CD8-positive, alpha-beta memory T cell (primary cell): ENCODE measurements around the gene ATXN1. TPM values are rescaled to one million over a fixed set of nuclear protein-coding genes. Genes with fewer than 3 reads are reported as not detected.

Experiments
- CTCF ChIA-PET: fragments of 350-600 bp; sonication (Branson Sonifier 250); formaldehyde crosslinking; loops from one replicate; lab custom pipeline; 2021; ENCODE audit warnings: antibody characterized with exemption; lab: Charles Lee
- POLR2A ChIA-PET: fragments of 350-600 bp; sonication (Branson Sonifier 250); formaldehyde crosslinking; loops from one replicate; lab custom pipeline; 2021; ENCODE audit warnings: antibody characterized with exemption; lab: Charles Lee
- DNase-seq, 5 donors: peaks; one replicate each; pipeline versions ENCODE4 v3.0.0 to v3.0.0-alpha.2; 2020 to 2022; ENCODE audit warnings: mixed read lengths in 1 of 5
- H3K27ac ChIP-seq: one replicate; pipeline ENCODE4 v1.7.0; 2013; ENCODE audit warnings: low read depth, mild to moderate bottlenecking, low read length, moderate library complexity
- H3K27me3 ChIP-seq: 2 replicates; pipeline ENCODE4 v1.7.0; 2013; ENCODE audit warnings: low read length, mild to moderate bottlenecking; ENCODE audit not compliant: insufficient read depth, poor library complexity, severe bottlenecking
- H3K36me3 ChIP-seq: 2 replicates; pipeline ENCODE4 v1.7.0; 2013; ENCODE audit warnings: mild to moderate bottlenecking, low read length, moderate library complexity; ENCODE audit not compliant: insufficient read depth
- H3K4me1 ChIP-seq: 2 replicates; pipeline ENCODE4 v1.7.0; 2013; ENCODE audit warnings: mild to moderate bottlenecking, low read length, moderate library complexity; ENCODE audit not compliant: insufficient read depth
- H3K4me3 ChIP-seq: 2 replicates; pipeline ENCODE4 v1.7.0; 2013; ENCODE audit warnings: mild to moderate bottlenecking, low read length
- H3K9me3 ChIP-seq: 2 replicates; pipeline ENCODE4 v1.7.0; 2013; ENCODE audit warnings: mild to moderate bottlenecking, low read length
- H3K27ac Mint-ChIP-seq, 8 donors: one replicate each; pipeline ENCODE4 v1.8.0; 2020 to 2021; ENCODE audit warnings: mixed read lengths in 8 of 8, mild to moderate bottlenecking in 6 of 8, inconsistent platforms in 3 of 8, moderate library complexity in 3 of 8
- H3K27me3 Mint-ChIP-seq, 2 donors: one replicate each; pipeline ENCODE4 v1.8.0; 2020 to 2021; ENCODE audit warnings: mixed read lengths in 2 of 2, mild to moderate bottlenecking in 1 of 2, moderate library complexity in 1 of 2
- H3K36me3 Mint-ChIP-seq, 3 donors: one replicate each; pipeline ENCODE4 v1.8.0; 2020 to 2021; ENCODE audit warnings: mixed read lengths in 3 of 3, inconsistent platforms in 1 of 3, mild to moderate bottlenecking in 1 of 3
- H3K4me1 Mint-ChIP-seq, 3 donors: one replicate each; pipeline ENCODE4 v1.8.0; 2020 to 2021; ENCODE audit warnings: mixed read lengths in 3 of 3, inconsistent platforms in 1 of 3, mild to moderate bottlenecking in 1 of 3
- H3K4me3 Mint-ChIP-seq, 7 donors: one replicate each; pipeline ENCODE4 v1.8.0; 2020 to 2021; ENCODE audit warnings: mixed read lengths in 7 of 7, mild to moderate bottlenecking in 6 of 7, moderate library complexity in 4 of 7, inconsistent platforms in 2 of 7
- H3K9me3 Mint-ChIP-seq, 5 donors: one replicate each; pipeline ENCODE4 v1.8.0; 2020 to 2022; ENCODE audit warnings: mixed read lengths in 5 of 5, mild to moderate bottlenecking in 3 of 5, moderate library complexity in 2 of 5, inconsistent platforms in 1 of 5
- polyA plus RNA-seq: library from polyadenylated mRNA; unstranded; fragments of 300-500 nt; fragmentation: Illumina TruSeq; gene quantifications from one replicate; pipeline ENCODE4 v1.2.3, GENCODE V29; 2021
- total RNA-seq, 2 experiments: library from RNA; stranded (reverse); gene quantifications; one replicate each; pipeline ENCODE4 v1.2.3, GENCODE V29; 2021

The ATXN1 gene
- total and polyA plus RNA-seq, 3 experiments from 2014 or later = 20.0 to 114 (median 111) TPM

- Histone ChIP-seq H3K36me3 (no peaks in the 10 kb centered on the region), H3K27ac (peak overlapping the region; percentile 86), H3K4me3 (peak overlapping the region; percentile 22), H3K27me3 (no peaks in the 10 kb centered on the region), H3K9me3 (no peaks in the 10 kb centered on the region), H3K4me1 (peaks cover 37% of the 10 kb centered on the region)
- Mint-ChIP-seq H3K27ac (peak overlapping the region; percentile 87 to 99 (median 94)), H3K4me3 (peak overlapping the region; percentile 86 to 96 (median 92)), H3K36me3 (peaks cover 0 to 3% (median 0%) of the 10 kb centered on the region in 3 donors), H3K27me3 (peaks cover 0 to 1% of the 10 kb centered on the region in 2 donors), H3K4me1 (peaks cover 70 to 91% (median 84%) of the 10 kb centered on the region in 3 donors), H3K9me3 (no peaks in the 10 kb centered on the region)
- ChIA-PET POLR2A (interaction anchor here (0.7 to 1.5 kb wide), 5 partner anchors 10 to 219 kb away, joined by 3 to 13 read pairs (median 3); no protein-coding TSS in a partner anchor), CTCF (interaction anchor here (0.9 to 2.9 kb wide), 12 partner anchors 8 to 366 kb away, joined by 3 to 15 read pairs (median 3); no protein-coding TSS in a partner anchor)
- no peak for DNase-seq
Measured at GRCh38 chr6:16698162-16698533, 63.1 kb downstream of the ATXN1 start.

DNA sequence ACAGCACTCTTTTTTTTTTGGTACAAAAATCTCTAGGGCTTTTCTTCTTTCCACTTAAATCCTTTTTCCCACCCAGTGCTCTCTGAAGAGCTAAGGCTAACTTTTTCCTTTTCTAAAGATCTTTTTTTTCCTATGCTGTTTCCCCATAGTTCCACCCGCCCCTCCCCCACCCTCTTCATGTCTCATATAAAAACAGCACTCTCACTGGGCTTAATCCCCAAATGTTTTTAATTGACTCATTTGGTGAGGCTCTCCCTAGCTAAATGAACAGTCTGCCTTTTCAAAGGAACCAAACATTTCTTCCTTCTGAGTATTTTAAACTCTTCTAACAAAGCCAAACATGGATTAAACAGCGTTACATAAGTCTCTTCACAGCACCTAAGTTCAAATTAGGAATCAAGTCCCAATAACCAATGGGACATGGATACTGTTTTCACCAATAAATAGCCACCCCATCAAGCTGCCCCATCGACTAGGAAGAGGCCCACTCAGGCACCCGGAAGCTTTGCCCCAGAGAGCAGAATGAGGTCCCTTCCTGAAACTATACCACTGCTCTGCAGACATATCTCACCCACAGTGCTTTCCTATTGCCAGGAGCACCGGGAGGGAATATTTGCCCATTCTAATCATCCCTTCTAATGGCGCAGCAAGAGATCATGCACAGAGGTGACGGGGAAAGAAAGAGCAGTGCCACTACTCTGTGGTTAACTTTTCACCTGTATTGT, 63.7 kb downstream of the ATXN1 start:
- Mint-ChIP-seq H3K4me1 (peaks cover 71 to 93% (median 88%) of the 10 kb centered on the region in 3 donors), H3K36me3 (peaks cover 0 to 3% (median 0%) of the 10 kb centered on the region in 3 donors), H3K27me3 (peaks cover 0 to 1% of the 10 kb centered on the region in 2 donors), H3K27ac (peak overlapping the region; percentile 87 to 99 (median 94)), H3K9me3 (no peaks in the 10 kb centered on the region), H3K4me3 (peak overlapping the region; percentile 86 to 96 (median 92))
- CTCF ChIA-PET = interaction anchor here (0.9 to 2.9 kb wide), 6 partner anchors 8 to 366 kb away, joined by 3 to 15 read pairs (median 4); no protein-coding TSS in a partner anchor
- no peaks in the 10 kb centered on the region for H3K9me3 ChIP-seq
- peaks cover 37% of the 10 kb centered on the region for H3K4me1 ChIP-seq
- H3K27ac ChIP-seq = peak overlapping the region; percentile 86
- H3K4me3 ChIP-seq = peak overlapping the region; percentile 22
- peak in 1 of 5 donors; percentile 5 for DNase-seq
- no peaks in the 10 kb centered on the region for H3K27me3 ChIP-seq
- POLR2A ChIA-PET = interaction anchor here (1.2 kb wide), 1 partner anchor 46 kb away, joined by 4 read pairs; no protein-coding TSS in a partner anchor
- H3K36me3 ChIP-seq = no peaks in the 10 kb centered on the region

- POLR2A ChIA-PET = interaction anchor here (1.2 kb wide), 2 partner anchors 42 to 45 kb away, joined by 3 to 4 read pairs; no protein-coding TSS in a partner anchor
- H3K4me1 Mint-ChIP-seq = peaks cover 73 to 97% (median 95%) of the 10 kb centered on the region in 3 donors
- no peaks in the 10 kb centered on the region for H3K27me3 ChIP-seq
- H3K4me1 ChIP-seq = peaks cover 38% of the 10 kb centered on the region
- peaks cover 0 to 3% (median 1%) of the 10 kb centered on the region in 3 donors for H3K36me3 Mint-ChIP-seq
- no peaks in the 10 kb centered on the region for H3K9me3 Mint-ChIP-seq
- H3K4me3 Mint-ChIP-seq = no peak overlapping the region
- H3K27me3 Mint-ChIP-seq = peaks cover 0 to 1% of the 10 kb centered on the region in 2 donors
- H3K27ac Mint-ChIP-seq = peak overlapping the region in 5 of 8 donors; percentile 35 to 94 (median 61)
- DNase-seq = no peak
- H3K9me3 ChIP-seq = no peaks in the 10 kb centered on the region
- H3K27ac ChIP-seq = no peak overlapping the region
- H3K36me3 ChIP-seq = no peaks in the 10 kb centered on the region
- CTCF ChIA-PET = interaction anchor here (1.0 to 1.4 kb wide), 3 partner anchors 16 to 96 kb away, joined by 3 read pairs; no protein-coding TSS in a partner anchor
- no peak overlapping the region for H3K4me3 ChIP-seq
Measured at GRCh38 chr6:16696496-16696895, 64.8 kb downstream of the ATXN1 start.

DNA sequence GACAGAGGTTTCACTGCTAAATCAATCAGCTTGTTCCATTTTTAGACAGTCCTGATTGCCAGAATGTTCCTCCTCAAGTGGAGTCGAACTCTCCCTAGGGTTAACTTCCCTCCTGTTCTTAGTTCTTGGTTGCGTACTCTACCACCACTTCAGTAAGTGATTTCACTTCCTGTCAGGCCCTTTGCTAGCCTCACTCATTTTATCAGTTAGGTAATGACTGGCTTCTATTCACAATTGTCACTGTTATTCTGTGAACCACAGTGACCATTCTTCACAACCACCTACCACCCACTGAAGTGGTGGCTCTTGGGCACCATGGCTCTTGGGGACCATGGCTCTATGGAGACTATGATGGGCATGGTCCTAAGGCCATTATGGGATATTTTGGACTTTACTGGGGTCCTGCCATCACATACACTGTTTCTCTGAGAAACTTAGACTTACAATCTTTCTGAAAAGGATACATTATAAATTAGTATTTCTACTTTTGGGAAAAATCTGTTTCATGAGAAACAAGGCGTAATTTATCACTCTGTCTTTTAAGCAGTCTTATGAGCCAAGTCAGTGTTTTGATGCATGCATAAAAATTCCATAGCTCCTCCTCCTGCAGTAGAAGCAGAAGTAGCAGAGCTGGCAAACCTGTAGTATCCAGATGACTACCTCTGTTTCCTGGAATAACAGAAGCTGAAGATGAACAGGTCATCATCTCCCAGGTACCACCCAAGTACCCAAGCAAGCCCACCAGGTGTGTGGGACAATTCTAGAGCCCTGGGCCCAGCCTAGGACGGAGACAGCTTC, 66.3 kb downstream of the ATXN1 start:
- POLR2A ChIA-PET = interaction anchor here (0.7 to 1.2 kb wide), 2 partner anchors 40 to 68 kb away, joined by 3 read pairs; no protein-coding TSS in a partner anchor
- Mint-ChIP-seq H3K36me3 (peaks cover 0 to 6% (median 1%) of the 10 kb centered on the region in 3 donors), H3K4me1 (peaks cover 73 to 97% (median 96%) of the 10 kb centered on the region in 3 donors), H3K27me3 (no peaks in the 10 kb centered on the region), H3K9me3 (no peaks in the 10 kb centered on the region), H3K4me3 (peak overlapping the region; percentile 1 to 67 (median 42)), H3K27ac (peak overlapping the region; percentile 66 to 91 (median 84))
- no peaks in the 10 kb centered on the region for H3K27me3 ChIP-seq
- no peaks in the 10 kb centered on the region for H3K36me3 ChIP-seq
- H3K27ac ChIP-seq = no peak overlapping the region
- H3K4me3 ChIP-seq = no peak overlapping the region
- H3K4me1 ChIP-seq = peaks cover 38% of the 10 kb centered on the region
- CTCF ChIA-PET = interaction anchor here (1.3 kb wide), 2 partner anchors 37 to 51 kb away, joined by 3 read pairs; no protein-coding TSS in a partner anchor
- DNase-seq = no peak
- no peaks in the 10 kb centered on the region for H3K9me3 ChIP-seq

DNA sequence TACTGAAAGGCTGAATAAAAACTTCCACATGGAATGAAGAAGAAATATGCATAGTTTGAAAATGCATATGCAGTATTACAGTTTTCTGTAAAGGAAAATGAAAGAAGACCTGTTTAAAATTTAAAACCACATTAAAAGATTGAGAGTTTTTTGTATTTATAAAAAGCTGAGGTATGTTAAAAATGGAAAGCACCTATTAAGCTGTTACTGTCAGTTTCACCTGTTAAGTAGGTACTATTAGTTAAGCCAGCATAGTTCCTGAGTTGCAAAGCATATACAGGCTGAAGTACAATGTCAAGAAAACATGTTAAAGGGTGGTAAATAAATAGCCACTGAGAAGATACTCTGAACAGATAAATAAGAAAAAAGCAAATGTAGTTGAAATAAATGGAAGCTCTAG, 69.9 kb downstream of the ATXN1 start:
- H3K27ac ChIP-seq = no peak overlapping the region
- POLR2A ChIA-PET = no interaction called here
- Mint-ChIP-seq H3K4me3 (peak overlapping the region; percentile 1 to 79 (median 57)), H3K9me3 (no peaks in the 10 kb centered on the region), H3K36me3 (peaks cover 0 to 8% (median 5%) of the 10 kb centered on the region in 3 donors), H3K27ac (peak overlapping the region; percentile 58 to 96 (median 83)), H3K4me1 (peaks cover 72 to 95% (median 95%) of the 10 kb centered on the region in 3 donors), H3K27me3 (no peaks in the 10 kb centered on the region)
- no peaks in the 10 kb centered on the region for H3K36me3 ChIP-seq
- H3K9me3 ChIP-seq = no peaks in the 10 kb centered on the region
- H3K4me1 ChIP-seq = peaks cover 39% of the 10 kb centered on the region
- no peak overlapping the region for H3K4me3 ChIP-seq
- DNase-seq = no peak
- no peaks in the 10 kb centered on the region for H3K27me3 ChIP-seq
- CTCF ChIA-PET = interaction anchor here (1.0 to 4.2 kb wide), 5 partner anchors 7 to 72 kb away, joined by 3 to 15 read pairs (median 3); partner anchors contain the start of gene ATXN1

GRCh38 chr6:16690608-16691142, 70.6 kb downstream of the ATXN1 start:
- no peak overlapping the region for H3K4me3 ChIP-seq
- no peak overlapping the region for H3K27ac ChIP-seq
- peaks cover 39% of the 10 kb centered on the region for H3K4me1 ChIP-seq
- H3K27me3 ChIP-seq = no peaks in the 10 kb centered on the region
- H3K4me1 Mint-ChIP-seq = peaks cover 69 to 96% (median 95%) of the 10 kb centered on the region in 3 donors
- DNase-seq = no peak
- ChIA-PET CTCF (interaction anchor here (1.0 to 4.2 kb wide), 5 partner anchors 7 to 73 kb away, joined by 3 to 15 read pairs (median 4); no protein-coding TSS in a partner anchor), POLR2A (interaction anchor here (1.0 kb wide), 1 partner anchor 71 kb away, joined by 3 read pairs; the partner anchor contains the start of gene ATXN1)
- peak overlapping the region; percentile 2 to 94 (median 86) for H3K27ac Mint-ChIP-seq
- H3K27me3 Mint-ChIP-seq = no peaks in the 10 kb centered on the region
- peak overlapping the region in 5 of 7 donors; percentile 41 to 79 (median 70) for H3K4me3 Mint-ChIP-seq
- H3K9me3 ChIP-seq = no peaks in the 10 kb centered on the region
- H3K36me3 ChIP-seq = no peaks in the 10 kb centered on the region
- H3K36me3 Mint-ChIP-seq = peaks cover 0 to 8% (median 5%) of the 10 kb centered on the region in 3 donors
- no peaks in the 10 kb centered on the region for H3K9me3 Mint-ChIP-seq
